Left ventricle myocardium inferior (tissue), 1 donor: ENCODE results near the gene SPATC1L. TPM values are rescaled to one million over a fixed set of nuclear protein-coding genes. Genes with fewer than 3 reads are reported as not detected.
"Not testable (repeated sequence)": the region's sequence is repeated elsewhere in the genome, so short reads cannot be mapped to it uniquely, and the experiment has no call there.

Experiments
- DNase-seq: peaks from one replicate; pipeline ENCODE4 v3.0.0-alpha.2; 2020
- H3K27ac ChIP-seq: fragments of 200-600 bp; replicated peaks from 2 replicates; pipeline ENCODE4 v1.8.0; 2021
- H3K27me3 ChIP-seq: fragments of 200-600 bp; 2 replicates; pipeline ENCODE4 v1.8.0; 2021; ENCODE audit warnings: low read depth
- H3K36me3 ChIP-seq: fragments of 200-600 bp; 2 replicates; pipeline ENCODE4 v1.8.0; 2021
- H3K4me1 ChIP-seq: fragments of 200-600 bp; 2 replicates; pipeline ENCODE4 v1.8.0; 2021
- H3K4me3 ChIP-seq: fragments of 200-600 bp; 2 replicates; pipeline ENCODE4 v1.8.0; 2021; ENCODE audit warnings: mild to moderate bottlenecking, moderate library complexity
- H3K9me3 ChIP-seq: fragments of 200-600 bp; replicated peaks from 2 replicates; pipeline ENCODE4 v1.8.0; 2021
- CTCF ChIP-seq: fragments of 200-600 bp; IDR thresholded peaks from 2 replicates; pipeline ENCODE4 v1.8.0; 2021; ENCODE audit warnings: antibody characterized with exemption, mild to moderate bottlenecking, borderline replicate concordance
- intact Hi-C: fragments of 100-400 bp; cut with micrococcal nuclease; formaldehyde crosslinking; loops from one replicate; pipeline ENCODE4 v1.11.0; 2022
- total RNA-seq: library from RNA; stranded (reverse); fragmentation: NEBNext Ultra II Directional; extraction: Animal tissue kit (Norgen Biotek cat#: 25700); gene quantifications from one replicate; pipeline ENCODE4 v1.2.1, GENCODE V29; 2021
- donor health status: DM: no; HTN: yes; CAD: no; lungs with severe emphysema.

The SPATC1L gene
- total RNA-seq, 1 donor from 2014 or later, result 7.0 TPM

GRCh38 chr21:46171996-46172862, 12.0 kb downstream of the SPATC1L start:
- no peak for TF ChIP-seq CTCF
- Histone ChIP-seq H3K36me3 (no peaks in the 10 kb centered on the region), H3K27me3 (no peaks in the 10 kb centered on the region), H3K9me3 (peaks cover 22% of the 10 kb centered on the region), H3K27ac (no peak overlapping the region), H3K4me3 (no peak overlapping the region), H3K4me1 (no peaks in the 10 kb centered on the region)
- intact Hi-C loops, result no loop called here
- DNase-seq, result no peak

GRCh38 chr21:46171585-46171984, 12.7 kb downstream of the SPATC1L start:
- peaks cover 18% of the 10 kb centered on the region for H3K9me3 ChIP-seq

GRCh38 chr21:46170436-46171193, 13.6 kb downstream of the SPATC1L start:
- not testable (repeated sequence) for DNase-seq

More at GRCh38 chr21:46171585-46171984, 12.7 kb downstream of the SPATC1L start:
- no peaks in the 10 kb centered on the region for H3K36me3 ChIP-seq
- no peak for DNase-seq
- no peak overlapping the region for H3K4me3 ChIP-seq
- no peak for TF ChIP-seq CTCF
- no peaks in the 10 kb centered on the region for H3K27me3 ChIP-seq
- intact Hi-C loops, result no loop called here
- H3K4me1 ChIP-seq, result no peaks in the 10 kb centered on the region
- H3K27ac ChIP-seq, result no peak overlapping the region

DNA sequence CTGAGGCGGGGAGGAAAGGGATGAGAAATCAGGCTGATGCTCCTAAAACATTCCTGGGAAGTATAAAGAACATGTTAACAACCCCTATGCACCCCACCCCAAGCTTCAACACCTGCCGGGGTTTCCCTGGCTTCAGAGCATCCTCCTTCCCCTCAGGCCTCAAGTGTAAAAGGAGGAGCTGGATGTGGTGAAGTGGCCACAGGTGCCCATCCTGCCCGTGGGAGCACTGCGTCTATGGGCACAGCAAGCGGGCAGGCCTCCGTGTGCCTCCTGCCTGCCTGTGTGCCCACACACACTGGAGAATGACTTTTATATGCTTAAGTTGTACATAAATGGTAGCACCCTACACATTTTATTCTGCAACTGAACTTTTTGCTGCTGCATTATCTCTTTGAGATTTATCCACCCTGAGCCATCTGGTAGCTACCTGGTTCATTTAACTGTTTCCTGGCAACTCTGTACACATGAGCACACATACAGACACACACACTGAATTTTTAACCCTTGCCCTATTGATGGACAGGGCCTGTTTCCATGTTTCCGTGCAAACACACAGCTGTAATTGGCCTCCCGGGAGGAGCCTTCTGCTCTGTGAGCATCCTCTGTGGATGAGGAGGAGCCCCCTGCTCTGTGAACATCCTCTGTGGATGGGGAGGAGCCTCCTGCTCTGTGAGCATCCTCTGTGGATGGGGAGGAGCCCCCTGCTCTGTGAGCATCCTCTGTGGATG, 15.4 kb downstream of the SPATC1L start:
- no peaks in the 10 kb centered on the region for H3K4me1 ChIP-seq
- H3K27me3 ChIP-seq, result no peaks in the 10 kb centered on the region
- intact Hi-C loops, result no loop called here
- TF ChIP-seq CTCF, result no peak
- peaks cover 4% of the 10 kb centered on the region for H3K36me3 ChIP-seq
- peaks cover 2% of the 10 kb centered on the region for H3K9me3 ChIP-seq
- no peak for DNase-seq
- H3K27ac ChIP-seq, result no peak overlapping the region
- H3K4me3 ChIP-seq, result no peak overlapping the region

More at GRCh38 chr21:46170436-46171193, 13.6 kb downstream of the SPATC1L start:
- peaks cover 17% of the 10 kb centered on the region for H3K9me3 ChIP-seq
- H3K4me1 ChIP-seq, H3K27ac ChIP-seq, H3K27me3 ChIP-seq, H3K4me3 ChIP-seq, intact Hi-C loops, H3K36me3 ChIP-seq: not testable (repeated sequence)

DNA sequence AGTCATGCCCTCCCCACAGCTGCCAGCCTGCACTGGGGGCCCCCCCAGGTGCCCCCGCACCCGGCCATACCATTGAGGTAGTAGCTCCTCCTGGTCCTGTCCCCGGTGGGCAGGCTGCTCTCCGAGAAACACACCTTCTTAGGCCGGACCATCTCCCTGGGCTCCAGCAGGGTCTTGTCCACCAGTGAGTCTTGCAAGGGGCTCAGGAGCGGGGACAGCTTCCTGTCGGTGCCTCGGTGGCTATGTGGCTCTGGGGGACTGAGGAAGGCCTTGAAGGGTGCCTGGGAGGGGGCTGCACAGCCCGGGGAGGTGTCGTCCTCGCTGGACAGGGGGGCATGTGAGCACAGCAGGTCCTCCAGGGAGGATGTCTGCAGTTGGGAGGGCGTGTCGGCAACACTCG, 16.0 kb downstream of the SPATC1L start:
- intact Hi-C loops, result no loop called here
- Histone ChIP-seq H3K36me3 (peaks cover 4% of the 10 kb centered on the region), H3K4me3 (no peak overlapping the region), H3K27me3 (no peaks in the 10 kb centered on the region), H3K27ac (no peak overlapping the region), H3K4me1 (no peaks in the 10 kb centered on the region), H3K9me3 (no peaks in the 10 kb centered on the region)
- no peak for TF ChIP-seq CTCF
- no peak for DNase-seq
